OCI-LY7 (cell line): ENCODE measurements around the gene ECEL1.

Source experiments
- EZH2phosphoT487 ChIP-seq: fragments of 200-600 bp; sonication (generic); IDR thresholded peaks from 2 replicates; pipeline ENCODE4 v1.6.1; 2018; ENCODE audit warnings: low read depth, borderline replicate concordance, mild to moderate bottlenecking, mixed run types, antibody characterized with exemption, low read length, moderate library complexity, mixed read lengths
- TF ChIP-seq, protein P1 (sequence below): fragments of 200-600 bp; sonication (generic); conservative IDR thresholded peaks from 2 replicates; pipeline ENCODE4 v1.5.1; 2014; ENCODE audit warnings: mild to moderate bottlenecking, antibody characterized with exemption, low read length, moderate library complexity, mixed read lengths

- TF ChIP-seq, protein P1, sequence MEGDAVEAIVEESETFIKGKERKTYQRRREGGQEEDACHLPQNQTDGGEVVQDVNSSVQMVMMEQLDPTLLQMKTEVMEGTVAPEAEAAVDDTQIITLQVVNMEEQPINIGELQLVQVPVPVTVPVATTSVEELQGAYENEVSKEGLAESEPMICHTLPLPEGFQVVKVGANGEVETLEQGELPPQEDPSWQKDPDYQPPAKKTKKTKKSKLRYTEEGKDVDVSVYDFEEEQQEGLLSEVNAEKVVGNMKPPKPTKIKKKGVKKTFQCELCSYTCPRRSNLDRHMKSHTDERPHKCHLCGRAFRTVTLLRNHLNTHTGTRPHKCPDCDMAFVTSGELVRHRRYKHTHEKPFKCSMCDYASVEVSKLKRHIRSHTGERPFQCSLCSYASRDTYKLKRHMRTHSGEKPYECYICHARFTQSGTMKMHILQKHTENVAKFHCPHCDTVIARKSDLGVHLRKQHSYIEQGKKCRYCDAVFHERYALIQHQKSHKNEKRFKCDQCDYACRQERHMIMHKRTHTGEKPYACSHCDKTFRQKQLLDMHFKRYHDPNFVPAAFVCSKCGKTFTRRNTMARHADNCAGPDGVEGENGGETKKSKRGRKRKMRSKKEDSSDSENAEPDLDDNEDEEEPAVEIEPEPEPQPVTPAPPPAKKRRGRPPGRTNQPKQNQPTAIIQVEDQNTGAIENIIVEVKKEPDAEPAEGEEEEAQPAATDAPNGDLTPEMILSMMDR = no peak
- TF ChIP-seq EZH2phosphoT487 = no peak
These were observed 28.9 kb upstream of the ECEL1 start for GRCh38 chr2:232516551-232516950.
